HG03432 (cell line): ENCODE data around the gene PKDCC.
"Not testable (repeated sequence)": the region's sequence is repeated elsewhere in the genome, so short reads cannot be mapped to it uniquely, and the experiment has no call there.

Experiments used
- ATAC-seq: cut with Tn5 transposase; IDR thresholded peaks from one replicate; pipeline ENCODE4 v1.9.1; 2021; ENCODE audit warnings: mild to moderate bottlenecking, moderate library complexity; ENCODE audit not compliant: unreplicated experiment

PKDCC gene

GRCh38 chr2:42030200-42030759, 17.5 kb upstream of the PKDCC start:
- no peak for ATAC-seq

GRCh38 chr2:42030829-42031228, 17.0 kb upstream of the PKDCC start:
- ATAC-seq, result no peak

DNA sequence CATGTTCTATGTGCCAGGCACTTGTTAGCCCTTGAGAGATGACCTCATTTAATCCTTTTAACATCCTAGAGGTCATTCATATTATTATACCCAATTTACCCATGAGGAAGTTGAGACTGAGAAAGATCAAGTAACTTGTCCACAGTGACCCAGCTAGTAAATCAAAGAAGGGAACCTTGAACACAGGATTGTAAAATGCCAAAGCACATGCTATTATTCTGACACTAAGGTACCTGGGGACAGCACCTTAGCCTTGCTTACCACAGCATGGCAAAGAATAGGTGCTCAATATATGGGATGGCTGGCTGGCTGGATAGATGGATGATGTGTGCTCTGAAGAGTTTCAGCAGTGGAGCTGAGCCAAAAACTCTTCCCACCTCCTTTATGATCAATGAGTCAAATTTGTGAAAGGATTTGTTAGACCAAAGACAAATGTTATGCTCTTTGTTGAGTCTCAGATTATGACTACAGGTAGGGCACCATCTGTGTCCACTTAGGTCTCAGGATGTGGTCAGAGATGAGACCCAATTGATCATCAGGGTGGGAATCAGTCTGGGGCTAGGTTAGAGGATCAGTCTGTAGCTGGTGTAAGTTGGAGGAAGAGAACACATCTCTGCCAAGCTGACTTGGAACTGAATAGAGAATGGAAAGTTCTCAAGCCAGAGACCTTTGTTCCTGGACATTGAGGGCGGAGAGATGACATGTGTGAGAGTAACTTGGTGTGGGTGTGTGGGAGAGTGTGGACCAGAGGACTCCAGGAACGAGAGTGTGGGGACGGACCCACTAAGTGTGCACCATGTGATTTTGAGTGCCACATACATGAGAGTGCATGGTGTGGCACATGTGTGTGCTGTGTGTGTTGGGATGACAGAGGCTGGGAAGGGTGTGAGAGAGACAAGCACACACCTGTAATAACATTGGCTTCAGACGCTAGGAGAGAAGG, 16.3 kb upstream of the PKDCC start:
- no peak for ATAC-seq

DNA sequence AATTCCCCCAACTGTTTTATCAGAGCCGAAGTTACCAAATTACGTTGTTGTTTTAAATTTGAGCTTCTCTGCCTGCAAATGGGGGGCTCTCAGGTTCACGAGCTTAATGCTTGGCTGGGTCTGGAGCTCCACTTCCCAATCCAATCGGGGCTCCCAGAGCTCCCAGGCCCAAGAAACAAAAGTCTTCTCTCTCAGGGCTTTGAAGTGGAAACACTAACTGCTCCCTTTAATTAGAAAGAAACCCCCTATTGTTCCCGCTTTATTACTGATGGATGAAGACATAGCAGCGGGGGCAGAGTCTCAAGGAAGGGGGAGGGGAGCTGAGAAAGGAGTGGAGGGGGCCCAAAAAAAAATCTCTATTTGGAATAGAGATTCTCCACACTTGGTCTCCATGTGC, 15.6 kb upstream of the PKDCC start:
- no peak for ATAC-seq

DNA sequence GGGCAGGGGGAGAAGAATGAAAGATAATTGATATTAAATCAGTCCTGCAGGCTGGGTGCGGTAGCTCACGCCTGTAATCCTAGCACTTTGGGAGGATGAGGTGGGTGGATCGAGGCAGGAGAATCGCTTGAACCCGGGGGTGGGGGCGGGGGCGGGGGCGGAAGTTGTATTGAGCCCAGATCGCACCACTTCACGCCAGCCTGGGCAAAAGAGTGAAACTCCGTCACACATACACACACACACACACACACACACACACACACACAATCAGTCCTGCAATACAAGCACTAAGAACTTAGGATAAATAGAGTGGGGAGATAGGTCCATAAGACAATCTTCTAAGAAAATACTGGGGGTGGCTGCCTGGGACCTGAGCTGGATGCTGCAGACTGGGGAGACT, 15.1 kb upstream of the PKDCC start:
- ATAC-seq, result no peak

DNA sequence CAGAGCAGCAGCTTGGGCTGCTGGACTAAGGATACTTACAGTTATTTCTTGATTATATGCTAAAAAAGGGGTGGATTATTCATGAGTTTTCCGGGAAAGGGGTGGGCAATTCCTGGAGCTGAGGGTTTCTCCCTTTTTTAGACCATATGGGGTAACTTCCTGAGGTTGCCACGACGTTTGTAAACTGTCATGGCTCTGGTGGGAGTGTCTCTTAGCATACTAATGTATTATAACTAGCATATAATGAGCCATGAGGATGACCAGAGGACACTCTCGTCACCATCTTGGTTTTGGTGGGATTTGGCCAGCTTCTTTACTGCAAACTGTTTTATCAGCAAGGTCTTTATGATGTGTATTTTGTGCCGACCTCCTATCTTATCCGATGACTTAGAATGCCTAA, 13.7 kb upstream of the PKDCC start:
- not testable (repeated sequence) for ATAC-seq

- no peak for ATAC-seq
These were observed 12.6 kb upstream of the PKDCC start for GRCh38 chr2:42035241-42035640.

- no peak for ATAC-seq
These were observed 11.4 kb upstream of the PKDCC start for GRCh38 chr2:42036413-42036812.

DNA sequence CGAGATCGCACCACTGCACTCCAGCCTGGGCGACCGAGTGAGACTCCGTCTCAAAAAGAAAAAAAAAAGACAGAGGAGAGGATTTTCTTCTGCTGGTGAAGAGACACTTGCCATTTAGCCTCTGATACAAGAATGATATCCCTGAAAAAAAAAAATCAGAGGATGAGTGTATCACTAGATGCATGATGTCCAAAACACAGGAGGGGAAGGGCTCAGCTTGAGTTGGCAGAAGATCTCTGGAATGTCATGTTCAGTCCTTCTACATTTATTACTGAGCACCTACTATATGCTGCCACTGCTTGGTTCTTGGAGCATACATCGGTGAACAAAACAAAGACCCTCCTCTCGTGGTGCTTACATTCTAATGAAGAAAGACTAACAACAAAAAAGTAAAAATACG, 10.9 kb upstream of the PKDCC start:
- no peak for ATAC-seq

DNA sequence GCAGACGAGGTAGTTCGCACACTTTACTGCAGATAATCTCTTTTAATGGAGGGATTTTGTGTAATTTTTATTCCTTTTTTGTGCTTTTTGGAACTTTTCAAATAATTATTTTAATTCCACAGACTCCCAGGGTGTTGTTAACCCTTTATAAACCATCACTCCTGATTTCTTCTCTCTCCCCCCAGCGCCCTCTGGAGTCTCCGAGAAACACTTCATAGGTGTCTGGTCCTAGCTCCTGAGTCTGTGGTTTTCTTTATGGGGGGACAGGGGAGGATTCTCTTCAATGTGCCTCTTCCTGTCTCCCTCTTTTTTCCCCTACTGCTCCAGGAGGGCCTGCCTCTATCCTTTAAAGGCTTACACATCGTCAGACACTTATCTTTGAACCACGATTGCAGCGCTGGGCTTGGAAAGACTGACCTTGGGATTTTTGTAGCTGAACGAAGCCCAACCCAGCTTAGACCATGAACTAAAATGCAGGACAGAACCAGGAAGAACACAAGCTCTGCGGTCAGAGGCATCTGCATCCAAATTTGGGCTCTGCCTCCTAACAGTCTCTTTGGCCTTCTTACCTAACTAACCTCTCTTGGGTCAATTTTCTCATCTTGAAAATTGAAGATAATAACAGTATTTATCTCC, 7.1 kb upstream of the PKDCC start:
- ATAC-seq, result no peak

DNA sequence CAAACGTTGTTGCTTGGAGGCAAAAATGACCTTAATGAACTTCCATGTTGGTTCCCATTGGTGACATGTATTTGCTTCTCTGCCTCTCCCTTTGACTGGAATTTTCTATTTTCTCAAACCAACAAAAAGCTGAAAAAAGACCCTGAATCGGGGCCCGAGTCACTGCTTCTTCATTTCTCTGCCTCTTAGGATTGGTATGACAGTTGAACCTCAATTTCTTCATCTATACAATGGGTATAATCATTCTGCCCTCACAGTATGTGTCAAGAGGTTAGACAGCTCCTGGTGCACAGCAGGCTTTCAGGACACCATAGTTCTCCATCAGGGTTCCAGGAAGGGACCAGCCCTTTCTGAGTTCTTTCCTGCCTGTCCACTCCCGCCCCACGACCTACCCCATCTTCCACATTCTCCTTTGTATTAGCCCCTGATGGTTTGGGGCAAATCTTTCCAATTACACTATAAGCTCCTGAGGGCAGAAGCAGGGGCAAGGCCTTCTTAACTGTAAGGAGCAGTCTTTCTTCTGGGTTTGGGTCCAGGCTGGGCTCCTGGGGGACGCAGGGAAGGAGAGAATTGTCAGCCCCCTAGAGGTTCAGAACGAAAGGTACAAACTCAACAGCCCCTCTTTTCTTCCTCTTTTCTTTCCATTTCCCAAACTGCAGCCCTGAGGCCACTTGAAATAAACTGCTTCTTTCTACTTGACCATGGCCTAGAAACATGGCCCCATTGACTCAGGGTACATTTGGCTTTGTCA, 6.3 kb upstream of the PKDCC start:
- ATAC-seq, result no peak

DNA sequence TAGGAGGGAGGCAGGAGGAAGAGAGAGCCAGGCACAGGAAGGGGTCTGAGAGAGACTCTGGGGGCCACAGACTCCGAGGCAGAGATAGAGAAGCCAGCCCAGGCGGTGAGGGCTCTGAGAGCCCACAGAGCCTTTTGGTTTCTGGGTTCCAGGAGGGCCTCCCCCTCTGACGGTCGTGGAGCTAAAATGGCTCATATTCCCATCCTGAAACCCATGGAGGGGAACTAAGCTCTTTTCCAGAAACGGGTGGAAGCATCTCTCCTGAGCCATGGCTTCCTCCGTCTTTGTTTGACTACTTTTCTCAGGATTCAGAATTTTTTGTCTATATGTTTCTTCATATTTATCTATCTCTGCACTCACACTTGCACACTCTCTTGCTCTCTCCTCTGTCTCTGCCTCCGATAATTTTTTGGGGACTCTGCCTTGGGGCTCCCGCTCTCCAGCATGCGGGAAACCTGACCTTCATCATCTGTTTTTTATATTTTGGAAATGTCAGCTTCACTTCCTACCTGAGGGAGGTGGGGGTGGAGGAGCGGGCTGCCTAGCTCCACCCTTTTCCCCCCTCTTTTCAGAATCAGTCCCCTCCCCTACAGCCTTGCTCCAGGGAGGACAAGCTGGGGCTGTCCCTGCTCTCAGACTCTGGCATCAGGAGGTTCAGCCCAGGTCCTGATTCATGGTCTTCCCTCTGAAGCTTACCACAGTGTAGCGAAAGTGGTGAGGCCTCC, 5.0 kb upstream of the PKDCC start:
- ATAC-seq, result no peak

- no peak for ATAC-seq
These were observed 3.9 kb upstream of the PKDCC start for GRCh38 chr2:42043789-42044394.

DNA sequence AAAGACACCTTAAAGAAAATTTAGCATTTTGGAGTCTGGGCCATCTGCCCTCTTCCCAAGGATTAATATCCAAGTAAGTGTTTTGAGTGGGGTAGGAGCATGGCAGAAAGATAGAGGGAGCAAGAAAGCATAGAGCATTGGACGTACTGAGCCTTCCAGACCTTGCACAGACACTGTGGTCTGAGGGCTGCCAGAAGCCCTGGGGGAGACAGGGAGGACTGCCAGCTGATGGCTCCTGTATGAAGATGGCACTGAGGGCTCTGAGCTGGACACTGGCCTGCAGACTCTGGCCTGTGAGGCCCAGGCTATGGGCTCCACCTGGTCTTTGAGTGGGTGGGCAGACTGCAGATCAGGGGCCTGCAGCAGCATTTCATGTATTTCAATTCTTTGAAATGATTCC, 2.9 kb upstream of the PKDCC start:
- ATAC-seq, result no peak

DNA sequence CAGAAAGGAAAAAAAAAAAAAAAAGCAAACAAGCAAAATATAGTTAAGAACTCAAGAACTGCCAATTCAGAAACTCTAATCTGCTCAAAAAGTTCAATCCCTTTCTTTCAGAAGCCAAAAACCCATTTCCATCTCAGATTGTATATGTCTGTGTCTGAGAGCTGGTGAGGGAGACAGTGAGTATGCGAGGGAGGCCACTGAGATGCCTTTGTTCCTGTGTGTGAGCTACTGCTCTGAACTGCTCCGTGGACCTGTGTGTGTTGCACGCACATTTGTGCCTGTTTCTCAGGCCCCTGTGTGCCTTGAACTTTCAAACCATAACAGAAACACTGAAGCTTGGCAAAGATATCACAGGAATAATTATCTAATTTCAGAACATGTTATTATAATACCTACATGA, 2.5 kb upstream of the PKDCC start:
- ATAC-seq, result no peak

DNA sequence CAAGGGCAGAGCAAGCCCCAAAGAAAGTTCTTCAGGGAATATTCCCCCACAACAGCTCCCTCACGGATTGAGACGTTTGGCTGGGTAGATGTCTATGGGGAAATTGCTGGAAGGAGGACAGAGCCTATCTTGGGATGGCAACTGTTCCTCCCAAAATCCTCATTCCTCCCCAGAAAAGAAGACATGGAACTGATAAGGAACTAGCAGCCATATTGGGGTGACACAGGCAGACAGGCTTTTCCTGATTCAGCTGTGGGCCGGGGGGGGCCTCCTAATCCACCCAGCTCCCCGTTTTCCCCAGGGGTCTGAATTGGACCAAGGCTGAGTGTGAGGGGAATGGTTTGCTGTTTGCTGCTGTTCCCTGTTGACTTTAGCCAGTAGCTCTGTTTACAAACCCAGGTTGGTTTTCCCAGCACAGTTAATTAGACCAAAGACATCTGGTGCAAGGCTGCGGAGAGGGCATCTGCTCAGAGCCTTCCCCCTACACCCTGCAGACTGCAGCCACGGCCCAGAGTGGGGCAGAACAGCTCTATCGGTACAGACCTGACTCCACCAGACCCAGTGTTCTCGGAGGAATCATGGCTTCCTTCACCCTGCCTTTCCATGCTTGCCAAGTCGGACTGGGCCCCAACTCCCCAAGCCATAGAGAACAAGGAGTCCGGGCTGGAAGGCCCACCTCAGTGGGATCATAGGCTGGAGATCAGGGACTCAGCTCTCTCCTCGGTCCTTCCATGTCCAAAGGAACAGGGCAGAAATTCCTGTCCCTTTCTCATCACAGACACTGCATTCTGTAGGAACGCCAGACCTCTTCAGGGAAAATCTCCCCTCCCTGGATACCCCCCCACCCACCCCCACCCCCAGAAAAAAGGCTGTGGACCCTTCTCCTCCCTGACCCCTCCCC, 1.7 kb upstream of the PKDCC start:
- no peak for ATAC-seq

DNA sequence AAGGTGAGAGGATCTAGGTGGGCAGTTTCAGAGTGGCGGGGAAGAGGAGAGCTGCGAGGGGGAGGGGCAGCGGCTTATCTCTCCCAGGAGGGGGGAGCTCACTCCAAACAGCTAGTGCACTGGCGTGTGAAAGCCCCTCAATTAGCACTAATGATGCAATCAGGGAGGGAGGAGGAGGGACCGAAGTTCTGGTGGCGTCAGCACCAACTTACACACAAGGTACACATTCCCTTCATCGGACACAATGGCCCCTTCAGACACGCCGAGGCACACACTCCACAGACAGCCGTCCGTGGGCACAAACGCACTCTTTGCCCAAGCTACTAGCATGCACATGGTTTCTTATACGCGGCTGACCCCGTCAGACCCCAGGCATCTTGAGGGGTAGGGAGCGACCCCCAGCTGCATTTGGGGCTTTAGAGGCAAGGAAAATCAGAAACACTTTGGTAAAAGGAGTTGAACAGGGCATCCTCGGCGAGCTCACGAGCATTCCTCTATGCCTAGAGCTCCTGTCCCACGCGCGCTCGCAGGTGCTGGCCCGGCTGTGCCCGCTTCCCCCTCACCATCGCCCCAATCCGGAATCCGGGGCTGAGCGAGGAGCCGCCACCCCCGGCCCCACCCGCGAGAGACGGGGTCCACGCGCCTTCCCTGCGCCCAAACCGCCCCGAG, 868 bp upstream of the PKDCC start:
- no peak for ATAC-seq

GRCh38 chr2:42048299-42049220, 739 bp downstream of the PKDCC start:
- ATAC-seq, result peak; percentile 5
